ENCODE results near the gene CA9. TPM values are rescaled to one million over a fixed set of nuclear protein-coding genes. Genes with fewer than 3 reads are reported as not detected.

The CA9 gene
- total and polyA plus RNA-seq, 2 experiments from 2014 or later, result 0.27 to 2.1 TPM

DNA sequence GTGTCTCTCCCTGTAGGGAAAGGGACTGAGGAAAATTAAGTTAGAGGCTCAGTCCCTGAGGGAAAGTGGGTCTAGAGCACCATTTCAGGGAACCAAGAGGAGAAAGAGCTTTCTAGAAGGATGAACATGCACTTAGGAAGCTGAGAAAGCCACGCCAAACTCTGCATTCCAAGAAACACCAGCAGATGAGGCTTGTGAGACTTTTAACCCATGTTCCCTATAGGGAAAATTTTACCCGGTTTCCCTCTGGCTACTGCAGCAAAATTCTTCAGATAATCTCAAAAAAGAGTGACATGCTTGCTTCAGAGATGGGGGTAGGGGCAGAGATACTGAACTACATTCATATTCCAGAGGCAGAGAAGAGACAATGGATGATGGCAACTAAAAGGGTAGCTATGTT lies 49.7 kb downstream of the CA9 start:
- DNase-seq (ENCODE audit: low spot score), result no peak
- Histone ChIP-seq H2AFZ (no peak overlapping the region), H3K36me3 (replicated peaks; ENCODE audit: insufficient read depth, low read depth) (peaks cover 6% of the 10 kb centered on the region), H3K9me2 (replicated peaks; ENCODE audit: insufficient read depth) (no peaks in the 10 kb centered on the region), H3K79me2 (peaks cover 34% of the 10 kb centered on the region), H3K9me3 (ENCODE audit: low read depth) (no peaks in the 10 kb centered on the region), H3K4me3 (no peak overlapping the region), H4K20me1 (ENCODE audit: insufficient read depth, poor library complexity, severe bottlenecking) (peaks cover 9% of the 10 kb centered on the region), H3K4me1 (ENCODE audit: insufficient read depth) (peaks cover 16% of the 10 kb centered on the region), H3K27ac (no peak overlapping the region), H3K27me3 (no peaks in the 10 kb centered on the region), H3K4me2 (no peak overlapping the region)
- TF ChIP-seq EZH2phosphoT487 (IDR thresholded peaks at IDR 0.05; ENCODE audit: low read depth, severe bottlenecking, unreplicated experiment) (no peak), EZH2 (IDR thresholded peaks at IDR 0.05; ENCODE audit: borderline replicate concordance) (no peak), CTCF (IDR thresholded peaks at IDR 0.05; ENCODE audit: poor library complexity) (no peak)
- 97% methylated on average over 2 of the region's 2 CpGs for WGBS (ENCODE audit: low lambda C conversion rate, missing lambda C conversion rate)

DNA sequence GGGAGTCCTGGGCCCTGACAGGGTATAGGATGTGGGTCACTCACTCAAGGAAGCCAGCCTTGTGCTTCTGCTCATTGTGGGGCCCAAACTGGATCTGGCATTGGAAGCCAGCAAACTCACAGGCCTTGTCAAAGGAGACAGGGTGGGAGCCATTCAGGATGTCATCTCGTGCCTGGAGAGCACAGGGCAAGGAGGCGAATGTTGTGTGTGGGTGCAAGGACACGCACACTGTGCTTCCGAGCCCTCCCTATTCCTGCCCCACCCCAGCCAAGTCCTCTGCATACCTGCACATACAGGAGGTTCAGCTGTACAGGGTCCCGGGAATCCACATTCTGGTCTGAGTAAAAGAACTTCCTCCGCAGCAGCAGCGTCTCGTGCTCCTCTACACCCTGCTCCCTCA lies 50.2 kb downstream of the CA9 start:
- 100% methylated on average over 8 of the region's 8 CpGs for WGBS (ENCODE audit: low lambda C conversion rate, missing lambda C conversion rate)

GRCh38 chr9:35725362-35725761 lies 51.6 kb downstream of the CA9 start:
- no peak overlapping the region for H3K27ac ChIP-seq
- no peaks in the 10 kb centered on the region for H3K9me2 ChIP-seq (replicated peaks; ENCODE audit: insufficient read depth)
- WGBS (ENCODE audit: low lambda C conversion rate, missing lambda C conversion rate), result 93% methylated on average over 11 of the region's 11 CpGs
- no peak overlapping the region for H2AFZ ChIP-seq
- DNase-seq (ENCODE audit: low spot score), result no peak
- peaks cover 22% of the 10 kb centered on the region for H4K20me1 ChIP-seq (ENCODE audit: insufficient read depth, poor library complexity, severe bottlenecking)
- H3K27me3 ChIP-seq, result no peaks in the 10 kb centered on the region
- TF ChIP-seq EZH2phosphoT487 (IDR thresholded peaks at IDR 0.05; ENCODE audit: low read depth, severe bottlenecking, unreplicated experiment) (no peak), EZH2 (IDR thresholded peaks at IDR 0.05; ENCODE audit: borderline replicate concordance) (no peak), CTCF (IDR thresholded peaks at IDR 0.05; ENCODE audit: poor library complexity) (no peak)
- H3K4me2 ChIP-seq, result no peak overlapping the region
- H3K79me2 ChIP-seq, result peaks cover 54% of the 10 kb centered on the region
- H3K4me3 ChIP-seq, result no peak overlapping the region
- no peaks in the 10 kb centered on the region for H3K9me3 ChIP-seq (ENCODE audit: low read depth)
- peaks cover 6% of the 10 kb centered on the region for H3K36me3 ChIP-seq (replicated peaks; ENCODE audit: insufficient read depth, low read depth)
- H3K4me1 ChIP-seq (ENCODE audit: insufficient read depth), result peaks cover 33% of the 10 kb centered on the region

More for the DNA sequence above, 50.2 kb downstream of the CA9 start:
- H2AFZ ChIP-seq, result no peak overlapping the region
- no peak overlapping the region for H3K4me3 ChIP-seq
- H3K79me2 ChIP-seq, result peaks cover 39% of the 10 kb centered on the region
- H4K20me1 ChIP-seq (ENCODE audit: insufficient read depth, poor library complexity, severe bottlenecking), result peaks cover 9% of the 10 kb centered on the region
- H3K4me1 ChIP-seq (ENCODE audit: insufficient read depth), result peaks cover 20% of the 10 kb centered on the region
- peaks cover 6% of the 10 kb centered on the region for H3K36me3 ChIP-seq (replicated peaks; ENCODE audit: insufficient read depth, low read depth)
- H3K27ac ChIP-seq, result no peak overlapping the region
- H3K9me3 ChIP-seq (ENCODE audit: low read depth), result no peaks in the 10 kb centered on the region
- no peaks in the 10 kb centered on the region for H3K9me2 ChIP-seq (replicated peaks; ENCODE audit: insufficient read depth)
- no peak for TF ChIP-seq EZH2phosphoT487 (IDR thresholded peaks at IDR 0.05; ENCODE audit: low read depth, severe bottlenecking, unreplicated experiment)
- no peak for TF ChIP-seq CTCF (IDR thresholded peaks at IDR 0.05; ENCODE audit: poor library complexity)
- TF ChIP-seq EZH2 (IDR thresholded peaks at IDR 0.05; ENCODE audit: borderline replicate concordance), result no peak
- no peak for DNase-seq (ENCODE audit: low spot score)
- H3K27me3 ChIP-seq, result no peaks in the 10 kb centered on the region
- no peak overlapping the region for H3K4me2 ChIP-seq

DNA sequence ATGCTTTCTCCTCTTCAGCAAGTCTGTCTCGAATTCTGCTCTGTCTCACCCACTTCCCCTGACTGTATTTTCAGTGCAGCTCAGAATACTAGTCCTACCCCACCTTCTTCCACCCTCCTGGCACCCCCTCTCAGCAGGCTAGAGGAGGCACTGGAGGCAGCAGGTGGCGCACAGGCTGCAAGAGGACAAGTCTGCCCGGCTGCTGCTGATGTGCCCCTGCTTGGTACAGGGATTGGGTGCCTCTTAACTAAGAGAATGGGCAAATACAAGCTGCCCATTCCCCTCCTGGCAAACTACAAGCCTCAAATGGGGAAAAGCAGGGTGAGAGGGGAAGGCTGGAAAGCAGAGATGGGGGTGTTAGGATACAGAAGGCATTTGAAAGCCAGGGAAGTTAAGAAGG lies 53.2 kb downstream of the CA9 start:
- H3K4me3 ChIP-seq, result no peak overlapping the region
- TF ChIP-seq EZH2phosphoT487 (IDR thresholded peaks at IDR 0.05; ENCODE audit: low read depth, severe bottlenecking, unreplicated experiment) (no peak), EZH2 (IDR thresholded peaks at IDR 0.05; ENCODE audit: borderline replicate concordance) (no peak), CTCF (IDR thresholded peaks at IDR 0.05; ENCODE audit: poor library complexity) (no peak)
- H4K20me1 ChIP-seq (ENCODE audit: insufficient read depth, poor library complexity, severe bottlenecking), result peaks cover 27% of the 10 kb centered on the region
- H3K27me3 ChIP-seq, result no peaks in the 10 kb centered on the region
- H3K36me3 ChIP-seq (replicated peaks; ENCODE audit: insufficient read depth, low read depth), result peaks cover 2% of the 10 kb centered on the region
- 63% methylated on average over 3 of the region's 3 CpGs for WGBS (ENCODE audit: low lambda C conversion rate, missing lambda C conversion rate)
- H3K27ac ChIP-seq, result peak overlapping the region; percentile 92
- peaks cover 42% of the 10 kb centered on the region for H3K4me1 ChIP-seq (ENCODE audit: insufficient read depth)
- no peak for DNase-seq (ENCODE audit: low spot score)
- no peaks in the 10 kb centered on the region for H3K9me3 ChIP-seq (ENCODE audit: low read depth)
- peak overlapping the region; percentile 89 for H3K4me2 ChIP-seq
- H2AFZ ChIP-seq, result no peak overlapping the region
- H3K79me2 ChIP-seq, result peaks cover 68% of the 10 kb centered on the region
- H3K9me2 ChIP-seq (replicated peaks; ENCODE audit: insufficient read depth), result no peaks in the 10 kb centered on the region
